SK-N-SH (cell line): ENCODE data around the gene FASTKD2. TPM values are rescaled to one million over a fixed set of nuclear protein-coding genes. Genes with fewer than 3 reads are reported as not detected.

Source experiments
- CTCF ChIA-PET: fragments of 300-600, 350-600 bp; formaldehyde crosslinking; extraction: SDS; loops from one replicate; lab custom pipeline; 2021; lab: Yijun Ruan, JAX
- POLR2A ChIA-PET: fragments of 350-600 bp; sonication (Branson Sonifier 250); formaldehyde crosslinking; extraction: SDS; loops from one replicate; lab custom pipeline; 2020; ENCODE audit warnings: antibody characterized with exemption, inconsistent platforms; lab: Yijun Ruan, JAX
- DNase-seq: peaks from one replicate; pipeline ENCODE4 v3.0.0; 2012
- H2AFZ ChIP-seq: fragments of 200-600 bp; sonication (generic); 2 replicates; pipeline ENCODE4 v1.8.1; 2016; ENCODE audit warnings: antibody characterized with exemption, mild to moderate bottlenecking, low read depth
- H3F3A ChIP-seq: fragments of 200-600 bp; sonication (generic); replicated peaks from 2 replicates; pipeline ENCODE3; 2016; ENCODE audit warnings: antibody characterized with exemption, mild to moderate bottlenecking; ENCODE audit not compliant: insufficient read depth
- H3K27ac ChIP-seq, 2 experiments: fragments of 200-500 bp in 1 of 2; fragments of 200-600 bp in 1 of 2; sonication (Bioruptor generic) in 1 of 2; sonication (generic), shearing (Covaris generic) in 1 of 2; 2 replicates each; pipeline versions ENCODE4 v1.5.1 to v1.6.1; 2014 to 2016; ENCODE audit warnings: low read depth in 2 of 2, inconsistent platforms in 1 of 2, low read length in 1 of 2, mild to moderate bottlenecking in 1 of 2, mixed read lengths in 1 of 2
- H3K27me3 ChIP-seq: fragments of 200-600 bp; sonication (generic), shearing (Covaris generic); 2 replicates; pipeline ENCODE4 v1.6.1; 2016; ENCODE audit warnings: mixed run types; ENCODE audit not compliant: insufficient read depth
- H3K36me3 ChIP-seq, 2 experiments: fragments of 200-500 bp in 1 of 2; fragments of 200-600 bp in 1 of 2; sonication (Bioruptor generic) in 1 of 2; sonication (generic) in 1 of 2; replicated peaks in 1 of 2; 2 replicates each; pipeline versions ENCODE3 to v1.5.1; 2014 to 2016; ENCODE audit warnings: low read length in 1 of 2, mild to moderate bottlenecking in 1 of 2; ENCODE audit not compliant: insufficient read depth in 2 of 2, control insufficient read depth in 1 of 2
- H3K4me1 ChIP-seq, 2 experiments: fragments of 200-500 bp in 1 of 2; fragments of 200-600 bp in 1 of 2; sonication (Bioruptor generic) in 1 of 2; sonication (generic), shearing (Covaris generic) in 1 of 2; 2 replicates each; pipeline versions ENCODE4 v1.5.1 to v1.6.1; 2014 to 2016; ENCODE audit warnings: low read depth in 1 of 2, low read length in 1 of 2, mixed run types in 1 of 2; ENCODE audit not compliant: insufficient read depth in 2 of 2, control insufficient read depth in 1 of 2
- H3K4me2 ChIP-seq: fragments of 200-600 bp; sonication (generic), shearing (Covaris generic); 2 replicates; pipeline ENCODE4 v1.6.1; 2017; ENCODE audit warnings: mixed run types
- H3K4me3 ChIP-seq, 2 experiments: fragments of 200-500 bp in 1 of 2; fragments of 200-600 bp in 1 of 2; sonication (Bioruptor generic) in 1 of 2; sonication (generic), shearing (Covaris generic) in 1 of 2; 2 replicates each; pipeline versions ENCODE4 v1.5.1 to v1.8.1; 2014 to 2016; ENCODE audit warnings: low read depth in 2 of 2, inconsistent platforms in 1 of 2, low read length in 1 of 2, mild to moderate bottlenecking in 1 of 2, mixed read lengths in 1 of 2, moderate library complexity in 1 of 2
- H3K79me2 ChIP-seq: fragments of 200-600 bp; sonication (generic); 2 replicates; pipeline ENCODE4 v1.8.1; 2017; ENCODE audit warnings: mild to moderate bottlenecking; ENCODE audit not compliant: insufficient read depth
- H3K9ac ChIP-seq: fragments of 200-600 bp; sonication (generic); 2 replicates; pipeline ENCODE4 v1.6.1; 2017; ENCODE audit warnings: mixed run types
- H3K9me2 ChIP-seq: fragments of 200-600 bp; sonication (generic); 2 replicates; pipeline ENCODE4 v1.6.1; 2017; ENCODE audit warnings: mixed run types
- H3K9me3 ChIP-seq: fragments of 200-600 bp; sonication (generic); 2 replicates; pipeline ENCODE4 v1.6.1; 2017; ENCODE audit warnings: mixed run types, mild to moderate bottlenecking, moderate library complexity
- H4K20me1 ChIP-seq: fragments of 200-600 bp; sonication (generic); 2 replicates; pipeline ENCODE4 v1.6.1; 2017; ENCODE audit warnings: mild to moderate bottlenecking, mixed run types; ENCODE audit not compliant: insufficient read depth
- CTCF ChIP-seq: fragments of 200-600 bp; sonication (generic); IDR thresholded peaks from 2 replicates; pipeline ENCODE4 v1.6.1; 2017; ENCODE audit warnings: antibody characterized with exemption, mild to moderate bottlenecking, moderate library complexity
- ELF1 ChIP-seq: IDR thresholded peaks from 2 replicates; pipeline ENCODE4 v1.4.0; 2012
- EP300 ChIP-seq, 2 experiments: IDR thresholded peaks; 2 replicates each; pipeline versions ENCODE4 v1.4.0 to v1.6.1; 2012; ENCODE audit warnings: borderline replicate concordance in 1 of 2, low read depth in 1 of 2, low read length in 1 of 2
- FOSL2 ChIP-seq: IDR thresholded peaks from 2 replicates; pipeline ENCODE4 v1.4.0; 2012; ENCODE audit warnings: low read depth, mild to moderate bottlenecking, moderate library complexity, borderline replicate concordance
- FOXJ3 ChIP-seq: sonication (generic); formaldehyde crosslinking; IDR thresholded peaks from 2 replicates; pipeline ENCODE4 v1.5.1; 2020; ENCODE audit warnings: mild to moderate bottlenecking, missing genetic modification reagents
- GATA2 ChIP-seq: sonication (generic); formaldehyde crosslinking; IDR thresholded peaks from 2 replicates; pipeline ENCODE4 v1.5.0; 2020; ENCODE audit warnings: mild to moderate bottlenecking, missing genetic modification reagents
- JUND ChIP-seq: IDR thresholded peaks from 2 replicates; pipeline ENCODE4 v1.4.0; 2012
- MEF2A ChIP-seq: IDR thresholded peaks from 2 replicates; pipeline ENCODE4 v1.4.0; 2012; ENCODE audit warnings: low read depth, borderline replicate concordance
- NFIC ChIP-seq: IDR thresholded peaks from 2 replicates; pipeline ENCODE4 v1.4.0; 2012; ENCODE audit warnings: borderline replicate concordance
- PBX3 ChIP-seq: IDR thresholded peaks from 2 replicates; pipeline ENCODE4; 2012
- POLR2AphosphoS5 ChIP-seq: IDR thresholded peaks from 2 replicates; pipeline ENCODE4 v1.6.1; 2012; ENCODE audit warnings: low read depth, low read length
- SIN3A ChIP-seq: IDR thresholded peaks from 2 replicates; pipeline ENCODE4 v1.6.1; 2012; ENCODE audit warnings: low read depth, mild to moderate bottlenecking, low read length, moderate library complexity, borderline replicate concordance
- SMC3 ChIP-seq: IDR thresholded peaks from 2 replicates; pipeline ENCODE4 v1.6.1; 2012; ENCODE audit warnings: low read depth, low read length, improper control_type of control experiment
- TAF1 ChIP-seq: IDR thresholded peaks from 2 replicates; pipeline ENCODE4 v1.6.1; 2012; ENCODE audit warnings: low read depth, mild to moderate bottlenecking, low read length, moderate library complexity, borderline replicate concordance
- TEAD4 ChIP-seq: IDR thresholded peaks from 2 replicates; pipeline ENCODE4 v1.4.0; 2012; ENCODE audit warnings: mild to moderate bottlenecking, borderline replicate concordance; ENCODE audit not compliant: insufficient read depth
- WGBS: methylation state at CpG from one replicate; pipeline ENCODE4 v1.1.6; 2017; ENCODE audit warnings: low lambda C conversion rate; 5-methylcytosine and 5-hydroxymethylcytosine counted together
- polyA plus RNA-seq, 3 experiments: library from polyadenylated mRNA; depleted of rRNA; stranded (reverse); fragments of >200 nt; gene quantifications; 2 replicates each; pipeline ENCODE4 v1.2.3, GENCODE V29; 2012
- TF ChIP-seq, protein P1 (sequence below): IDR thresholded peaks from 2 replicates; pipeline ENCODE4 v1.4.0; 2012; ENCODE audit warnings: low read depth, borderline replicate concordance

Gene FASTKD2
- polyA plus RNA-seq, 1 of the 3 experiments (the other 2 are of a cell fraction), result 15.1 TPM

DNA sequence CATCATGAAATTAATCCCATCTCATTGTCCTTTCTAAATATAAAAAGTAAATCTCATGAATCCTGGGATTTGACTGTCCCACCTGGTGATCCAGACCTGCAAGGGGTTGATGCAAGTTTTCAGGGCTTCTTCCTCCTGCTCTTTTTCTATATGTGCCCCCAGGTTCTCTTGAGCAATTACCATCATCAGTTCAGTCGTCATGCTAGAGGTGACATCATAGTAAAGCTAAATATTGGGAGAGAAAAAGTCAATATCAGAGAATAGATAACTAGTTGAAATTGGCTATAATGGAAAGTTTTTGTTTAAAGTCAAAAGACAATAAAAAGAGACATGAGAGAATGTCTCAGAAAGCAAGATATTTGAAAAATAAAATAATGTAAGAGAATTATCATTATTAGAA, 8.6 kb upstream of the FASTKD2 start (continued):
- no peak for TF ChIP-seq CTCF
- TF ChIP-seq, protein P1, sequence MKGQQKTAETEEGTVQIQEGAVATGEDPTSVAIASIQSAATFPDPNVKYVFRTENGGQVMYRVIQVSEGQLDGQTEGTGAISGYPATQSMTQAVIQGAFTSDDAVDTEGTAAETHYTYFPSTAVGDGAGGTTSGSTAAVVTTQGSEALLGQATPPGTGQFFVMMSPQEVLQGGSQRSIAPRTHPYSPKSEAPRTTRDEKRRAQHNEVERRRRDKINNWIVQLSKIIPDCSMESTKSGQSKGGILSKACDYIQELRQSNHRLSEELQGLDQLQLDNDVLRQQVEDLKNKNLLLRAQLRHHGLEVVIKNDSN, result no peak

DNA sequence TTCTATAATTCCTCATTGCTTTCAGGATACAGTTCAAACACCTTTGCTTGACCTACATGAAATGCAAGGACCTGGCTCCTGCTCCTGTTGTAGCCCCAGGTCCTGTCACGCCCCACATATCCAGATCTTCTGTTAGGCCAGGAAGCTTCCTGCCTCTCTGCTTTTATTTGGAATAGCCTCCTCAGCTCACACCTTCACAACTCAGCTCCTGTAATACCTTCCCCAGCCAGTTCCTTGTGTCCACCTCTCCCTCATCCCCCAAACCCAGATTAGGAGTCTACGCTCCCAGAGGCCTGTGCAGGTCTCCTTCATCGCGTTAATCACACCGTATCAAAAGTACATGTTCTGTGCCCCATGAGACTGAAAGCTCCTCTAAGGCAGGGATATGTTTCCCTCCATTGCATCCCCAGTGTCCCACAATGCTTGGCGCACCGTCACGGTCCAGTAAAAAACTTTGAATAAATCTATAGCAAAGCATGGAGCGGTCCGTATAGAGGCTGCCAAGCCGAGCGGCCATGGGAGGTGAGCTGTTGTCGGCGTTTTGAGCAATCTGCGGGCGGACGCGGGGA, 649 bp upstream of the FASTKD2 start:
- H3K27me3 ChIP-seq, result no peaks in the 10 kb centered on the region
- peaks cover 0 to 5% of the 10 kb centered on the region in 2 experiments; a peak in 2 of 4 replicates for H3K4me1 ChIP-seq
- 7% methylated on average over 14 of the region's 18 CpGs for WGBS
- peaks cover 43% of the 10 kb centered on the region for H3K79me2 ChIP-seq
- ChIA-PET POLR2A (interaction anchor here (0.8 kb wide), 3 partner anchors 9 to 109 kb away, joined by 3 to 5 read pairs (median 4); no protein-coding TSS in a partner anchor), CTCF (interaction anchor here (1.0 to 2.5 kb wide), 7 partner anchors 9 to 213 kb away, joined by 3 to 11 read pairs (median 3); no protein-coding TSS in a partner anchor)
- peak overlapping the region; percentile 80 to 93 for H3K27ac ChIP-seq
- H3K4me3 ChIP-seq, result peak overlapping the region; percentile 73 to 92
- H3K9ac ChIP-seq, result peak overlapping the region; percentile 79
- no peaks in the 10 kb centered on the region for H3F3A ChIP-seq
- peak overlapping the region; percentile 82 for H3K4me2 ChIP-seq
- TF ChIP-seq SMC3, result no peak
- TF ChIP-seq NFIC, result no peak
- TF ChIP-seq PBX3, result peak; percentile 32; the same call in 1 of the 2 replicates
- TF ChIP-seq JUND, result no peak
- TF ChIP-seq FOXJ3 (CRISPR knock-in tag), result no peak
- no peak for TF ChIP-seq MEF2A
- TF ChIP-seq ELF1, result no peak
- TF ChIP-seq SIN3A, result no peak; the same call in 1 of the 2 replicates
- TF ChIP-seq FOSL2, result 0 out of 2 replicates have a peak, but pooled peaks have one; percentile 23
- 0 out of 2 replicates have a peak, but pooled peaks have one; percentile 40 for TF ChIP-seq TAF1
- TF ChIP-seq POLR2AphosphoS5, result no peak
- no peak for TF ChIP-seq TEAD4
- no peak for TF ChIP-seq GATA2 (CRISPR knock-in tag)
- TF ChIP-seq EP300 (IDR thresholded peaks at IDR 0.05; ENCODE audit: borderline replicate concordance in 1 of 2, low read depth in 1 of 2, low read length in 1 of 2), result no peak
- peak overlapping the region; percentile 99 for H2AFZ ChIP-seq
- peaks cover 21 to 25% of the 10 kb centered on the region in 2 experiments for H3K36me3 ChIP-seq
- H3K9me3 ChIP-seq, result no peaks in the 10 kb centered on the region
- no peaks in the 10 kb centered on the region for H3K9me2 ChIP-seq
- no peak for DNase-seq
- H4K20me1 ChIP-seq, result no peaks in the 10 kb centered on the region
